Mesenchymal stem cell (in vitro differentiated cells and primary cell): ENCODE measurements around the gene ZBTB12.

Experiments
- DNase-seq: peaks from one replicate; pipeline ENCODE4 v3.0.0-alpha.2; 2013
- H2AFZ ChIP-seq: one replicate; pipeline ENCODE4 v1.6.1; 2013; ENCODE audit warnings: low read depth, mild to moderate bottlenecking, control low read depth, inconsistent platforms, low read length, moderate library complexity
- H2AK5ac ChIP-seq: 2 replicates; pipeline ENCODE4 v1.6.1; 2013; ENCODE audit warnings: low read length, moderate library complexity, mild to moderate bottlenecking, inconsistent platforms; ENCODE audit not compliant: severe bottlenecking
- H2BK120ac ChIP-seq: one replicate; pipeline ENCODE4 v1.6.1; 2013; ENCODE audit warnings: low read depth, mild to moderate bottlenecking, inconsistent platforms, low read length, moderate library complexity
- H2BK12ac ChIP-seq, 2 experiments: one replicate each; pipeline ENCODE4 v1.6.1; 2013; ENCODE audit warnings: inconsistent platforms in 2 of 2, low read length in 2 of 2, mild to moderate bottlenecking in 2 of 2, moderate library complexity in 2 of 2, control low read depth in 1 of 2
- H2BK15ac ChIP-seq: one replicate; pipeline ENCODE4 v1.6.1; 2013; ENCODE audit warnings: mild to moderate bottlenecking, low read depth, inconsistent platforms; ENCODE audit not compliant: poor library complexity, severe bottlenecking
- H2BK5ac ChIP-seq: 2 replicates; pipeline ENCODE4 v1.6.1; 2013; ENCODE audit warnings: low read depth, mild to moderate bottlenecking, low read length, control low read depth, inconsistent platforms; ENCODE audit not compliant: poor library complexity, severe bottlenecking
- H3K14ac ChIP-seq, 2 experiments: one replicate each; pipeline ENCODE4 v1.6.1; 2013; ENCODE audit warnings: inconsistent platforms in 2 of 2, low read length in 2 of 2, control low read depth in 1 of 2, mild to moderate bottlenecking in 1 of 2, moderate library complexity in 1 of 2
- H3K18ac ChIP-seq, 2 experiments: one replicate each; pipeline ENCODE4 v1.6.1; 2013; ENCODE audit warnings: inconsistent platforms in 2 of 2, low read length in 2 of 2, control low read depth in 1 of 2, low read depth in 1 of 2, mild to moderate bottlenecking in 1 of 2
- H3K23ac ChIP-seq, 2 experiments: one replicate each; pipeline ENCODE4 v1.6.1; 2013; ENCODE audit warnings: inconsistent platforms in 2 of 2, low read length in 2 of 2, mild to moderate bottlenecking in 2 of 2, moderate library complexity in 2 of 2, control low read depth in 1 of 2
- H3K27ac ChIP-seq: 2 replicates; pipeline ENCODE4 v1.5.1; 2013; ENCODE audit warnings: mild to moderate bottlenecking, moderate library complexity, low read length, control low read depth, inconsistent platforms; ENCODE audit not compliant: poor library complexity, severe bottlenecking
- H3K27me3 ChIP-seq, 2 experiments: 2 replicates each; pipeline versions ENCODE4 v1.6.1 to v1.7.0; 2013; ENCODE audit warnings: low read length in 2 of 2, mild to moderate bottlenecking in 2 of 2, moderate library complexity in 2 of 2, control low read depth in 1 of 2, inconsistent platforms in 1 of 2; ENCODE audit not compliant: control insufficient read depth in 1 of 2, insufficient read depth in 1 of 2
- H3K36me3 ChIP-seq, 2 experiments: 2 replicates each; pipeline versions ENCODE4 v1.6.1 to v1.7.0; 2013; ENCODE audit warnings: low read length in 2 of 2, control low read depth in 1 of 2, inconsistent platforms in 1 of 2, low read depth in 1 of 2, mild to moderate bottlenecking in 1 of 2; ENCODE audit not compliant: insufficient read depth in 2 of 2, control insufficient read depth in 1 of 2
- H3K4ac ChIP-seq, 2 experiments: one replicate each; pipeline ENCODE4 v1.6.1; 2013; ENCODE audit warnings: inconsistent platforms in 2 of 2, low read length in 2 of 2, mild to moderate bottlenecking in 2 of 2, moderate library complexity in 2 of 2, control low read depth in 1 of 2, low read depth in 1 of 2
- H3K4me1 ChIP-seq: 2 replicates; pipeline ENCODE4 v1.6.1; 2013; ENCODE audit warnings: low read depth, low read length, control low read depth; ENCODE audit not compliant: control insufficient read depth, insufficient read depth
- H3K4me2 ChIP-seq: 2 replicates; pipeline ENCODE4 v1.6.1; 2013; ENCODE audit warnings: low read length, mild to moderate bottlenecking, inconsistent platforms; ENCODE audit not compliant: poor library complexity, severe bottlenecking
- H3K4me3 ChIP-seq, 2 experiments: 2 replicates each; pipeline versions ENCODE4 v1.5.1 to v1.7.0; 2013; ENCODE audit warnings: low read length in 2 of 2, mild to moderate bottlenecking in 2 of 2, control low read depth in 1 of 2, low read depth in 1 of 2; ENCODE audit not compliant: insufficient read depth in 1 of 2
- H3K79me1 ChIP-seq: replicated peaks from 2 replicates; pipeline ENCODE4 v1.6.1; 2013; ENCODE audit warnings: mild to moderate bottlenecking, control low read depth, low read length, inconsistent platforms; ENCODE audit not compliant: poor library complexity, severe bottlenecking
- H3K9ac ChIP-seq: 2 replicates; pipeline ENCODE4 v1.7.0; 2013; ENCODE audit warnings: mild to moderate bottlenecking, low read length, moderate library complexity
- H3K9me3 ChIP-seq: 2 replicates; pipeline ENCODE4 v1.7.0; 2013; ENCODE audit warnings: mild to moderate bottlenecking, low read length; ENCODE audit not compliant: control insufficient read depth
- H4K8ac ChIP-seq: one replicate; pipeline ENCODE4 v1.6.1; 2013; ENCODE audit warnings: inconsistent platforms, mild to moderate bottlenecking, low read length, moderate library complexity
- H4K91ac ChIP-seq: one replicate; pipeline ENCODE4 v1.6.1; 2013; ENCODE audit warnings: mild to moderate bottlenecking, low read length, inconsistent platforms
- WGBS: methylation state at CpG from one replicate; pipeline ENCODE4 v1.1.7; 2013; ENCODE audit warnings: mixed read lengths; 5-methylcytosine and 5-hydroxymethylcytosine counted together

ZBTB12 gene

GRCh38 chr6:31945507-31946369, 43.9 kb upstream of the ZBTB12 start, which contains the start of gene CFB:
Gene CFB (plus strand): TSS chr6:31946095. CDS start chr6:31946222, 127 bp downstream.
- H2BK120ac ChIP-seq, result no peak within 1 kb of the TSS
- peak within 1 kb of the TSS; percentile 81 for H3K9ac ChIP-seq
- no peaks in the 10 kb centered on the region for H3K9me3 ChIP-seq
- H3K4ac ChIP-seq, result no peak within 1 kb of the TSS
- H3K4me3 ChIP-seq, result peak within 1 kb of the TSS in 1 of 2 experiments; percentile 72
- H3K27me3 ChIP-seq, result peaks cover 0 to 19% of the 10 kb centered on the region in 2 experiments
- peak; percentile 66 for DNase-seq
- no peak within 1 kb of the TSS for H3K4me2 ChIP-seq
- H4K8ac ChIP-seq, result peak within 1 kb of the TSS; percentile 40
- no peak within 1 kb of the TSS for H3K14ac ChIP-seq
- H3K23ac ChIP-seq, result no peak within 1 kb of the TSS
- H4K91ac ChIP-seq, result peak within 1 kb of the TSS; percentile 54
- no peaks in the 10 kb centered on the region for H3K79me1 ChIP-seq
- no peak within 1 kb of the TSS for H2BK12ac ChIP-seq
- 63% methylated on average over 9 of the region's 11 CpGs for WGBS
- peaks cover 8% of the 10 kb centered on the region in 2 experiments for H3K36me3 ChIP-seq
- H3K27ac ChIP-seq, result peak within 1 kb of the TSS; percentile 24
- no peak within 1 kb of the TSS for H2AK5ac ChIP-seq
- no peak within 1 kb of the TSS for H2BK15ac ChIP-seq
- H3K18ac ChIP-seq, result peak within 1 kb of the TSS in 1 of 2 experiments; percentile 40
- H2BK5ac ChIP-seq, result no peak within 1 kb of the TSS
- H3K4me1 ChIP-seq, result peaks cover 15% of the 10 kb centered on the region
- no peak within 1 kb of the TSS for H2AFZ ChIP-seq

GRCh38 chr6:31945154-31945506, 43.2 kb upstream of the ZBTB12 start:
- H3K9ac ChIP-seq, result peak overlapping the region; percentile 81
- no peaks in the 10 kb centered on the region for H3K79me1 ChIP-seq
- H2AFZ ChIP-seq, result no peak overlapping the region
- no peak overlapping the region for H2BK120ac ChIP-seq
- peak overlapping the region; percentile 40 for H4K8ac ChIP-seq
- 90% methylated on average over 9 of the region's 9 CpGs for WGBS
- peak overlapping the region in 1 of 2 experiments; percentile 72 for H3K4me3 ChIP-seq
- no peak overlapping the region for H3K14ac ChIP-seq
- H2BK15ac ChIP-seq, result no peak overlapping the region
- no peak overlapping the region for H3K4me2 ChIP-seq
- H3K27me3 ChIP-seq, result peaks cover 0 to 19% of the 10 kb centered on the region in 2 experiments
- no peak overlapping the region for H3K27ac ChIP-seq
- H3K36me3 ChIP-seq, result peaks cover 2 to 7% of the 10 kb centered on the region in 2 experiments
- H3K4ac ChIP-seq, result no peak overlapping the region
- H3K18ac ChIP-seq, result no peak overlapping the region
- no peaks in the 10 kb centered on the region for H3K9me3 ChIP-seq
- H4K91ac ChIP-seq, result peak overlapping the region; percentile 54
- DNase-seq, result no peak
- no peak overlapping the region for H2BK12ac ChIP-seq
- H3K23ac ChIP-seq, result no peak overlapping the region
- peaks cover 16% of the 10 kb centered on the region for H3K4me1 ChIP-seq
- H2BK5ac ChIP-seq, result no peak overlapping the region
- no peak overlapping the region for H2AK5ac ChIP-seq

- Histone ChIP-seq H3K9ac (no peak overlapping the region), H4K91ac (no peak overlapping the region), H3K4me3 (no peak overlapping the region), H2AK5ac (no peak overlapping the region), H2BK15ac (no peak overlapping the region), H3K79me1 (no peaks in the 10 kb centered on the region), H2BK12ac (no peak overlapping the region), H2BK5ac (no peak overlapping the region), H3K27ac (no peak overlapping the region), H3K27me3 (peaks cover 0 to 25% of the 10 kb centered on the region in 2 experiments), H3K23ac (no peak overlapping the region), H3K14ac (no peak overlapping the region), H3K9me3 (no peaks in the 10 kb centered on the region), H3K4ac (no peak overlapping the region), H4K8ac (no peak overlapping the region), H3K36me3 (peaks cover 0 to 14% of the 10 kb centered on the region in 2 experiments), H3K4me2 (no peak overlapping the region), H3K18ac (no peak overlapping the region), H2AFZ (no peak overlapping the region), H2BK120ac (no peak overlapping the region), H3K4me1 (peaks cover 14% of the 10 kb centered on the region)
- 84% methylated on average over 3 of the region's 3 CpGs for WGBS
- DNase-seq, result no peak
These were observed 41.9 kb upstream of the ZBTB12 start for GRCh38 chr6:31943742-31944141.

GRCh38 chr6:31940256-31940664, 38.4 kb upstream of the ZBTB12 start:
- H3K4me2 ChIP-seq, result no peak overlapping the region
- H4K8ac ChIP-seq, result no peak overlapping the region
- no peak overlapping the region for H3K4me3 ChIP-seq
- DNase-seq, result peak; percentile 69
- H2BK5ac ChIP-seq, result no peak overlapping the region
- H3K23ac ChIP-seq, result no peak overlapping the region
- H2BK120ac ChIP-seq, result no peak overlapping the region
- peaks cover 0 to 7% of the 10 kb centered on the region in 2 experiments for H3K36me3 ChIP-seq
- no peak overlapping the region for H3K27ac ChIP-seq
- H4K91ac ChIP-seq, result no peak overlapping the region
- peaks cover 0 to 25% of the 10 kb centered on the region in 2 experiments for H3K27me3 ChIP-seq
- 24% methylated on average over 6 of the region's 6 CpGs for WGBS
- H3K14ac ChIP-seq, result no peak overlapping the region
- no peak overlapping the region for H3K9ac ChIP-seq
- no peak overlapping the region for H2BK15ac ChIP-seq
- H2BK12ac ChIP-seq, result no peak overlapping the region
- no peak overlapping the region for H3K18ac ChIP-seq
- H3K79me1 ChIP-seq, result no peaks in the 10 kb centered on the region
- H3K9me3 ChIP-seq, result no peaks in the 10 kb centered on the region
- peaks cover 6% of the 10 kb centered on the region for H3K4me1 ChIP-seq
- no peak overlapping the region for H3K4ac ChIP-seq
- no peak overlapping the region for H2AK5ac ChIP-seq
- H2AFZ ChIP-seq, result no peak overlapping the region
